ELF-1 (cell line): ENCODE data around the gene SESN1.
"Not testable (repeated sequence)": the region's sequence is repeated elsewhere in the genome, so short reads cannot be mapped to it uniquely, and the experiment has no call there.

Experiments used
- DNase-seq: peaks from one replicate; pipeline ENCODE4 v3.0.0-alpha.2; 2016; ENCODE audit warnings: low read depth, low spot score

Gene SESN1

GRCh38 chr6:109094416-109095035 lies at the start of gene SESN1:
SESN1 (minus strand) TSS chr6:109094846; CDS start chr6:109094073, 773 bp downstream.
- DNase-seq = peak; percentile 94

GRCh38 chr6:109143191-109143590 lies 48.5 kb upstream of the SESN1 start:
- no peak for DNase-seq

GRCh38 chr6:109142067-109142466 lies 47.4 kb upstream of the SESN1 start:
- not testable (repeated sequence) for DNase-seq

- no peak for DNase-seq
These were observed 44.5 kb upstream of the SESN1 start for GRCh38 chr6:109139109-109139508.

GRCh38 chr6:109136530-109136929 lies 41.9 kb upstream of the SESN1 start:
- not testable (repeated sequence) for DNase-seq

GRCh38 chr6:109136039-109136438 lies 41.4 kb upstream of the SESN1 start:
- DNase-seq = not testable (repeated sequence)

GRCh38 chr6:109135600-109135999 lies 41.0 kb upstream of the SESN1 start:
- not testable (repeated sequence) for DNase-seq

GRCh38 chr6:109130065-109130464 lies 35.4 kb upstream of the SESN1 start:
- no peak for DNase-seq

GRCh38 chr6:109125504-109125903 lies 30.9 kb upstream of the SESN1 start:
- DNase-seq = no peak

GRCh38 chr6:109124219-109124618 lies 29.6 kb upstream of the SESN1 start:
- no peak for DNase-seq

GRCh38 chr6:109121411-109121810 lies 26.8 kb upstream of the SESN1 start:
- DNase-seq = no peak

GRCh38 chr6:109118871-109119354 lies 24.3 kb upstream of the SESN1 start:
- DNase-seq = no peak

GRCh38 chr6:109118337-109118736 lies 23.7 kb upstream of the SESN1 start:
- no peak for DNase-seq

- no peak for DNase-seq
These were observed 22.8 kb upstream of the SESN1 start for GRCh38 chr6:109117346-109118035.

- DNase-seq = not testable (repeated sequence)
These were observed 18.0 kb upstream of the SESN1 start for GRCh38 chr6:109112663-109113062.

- DNase-seq = not testable (repeated sequence)
These were observed 15.0 kb upstream of the SESN1 start for GRCh38 chr6:109109663-109110062.

GRCh38 chr6:109105681-109106080 lies 11.0 kb upstream of the SESN1 start:
- no peak for DNase-seq

GRCh38 chr6:109104512-109104911 lies 9.9 kb upstream of the SESN1 start:
- DNase-seq = no peak

GRCh38 chr6:109103942-109104341 lies 9.3 kb upstream of the SESN1 start:
- DNase-seq = no peak

GRCh38 chr6:109102762-109103161 lies 8.1 kb upstream of the SESN1 start:
- no peak for DNase-seq

GRCh38 chr6:109097661-109098060 lies 3.0 kb upstream of the SESN1 start:
- DNase-seq = no peak

GRCh38 chr6:109096208-109096607 lies 1.6 kb upstream of the SESN1 start:
- DNase-seq = no peak

GRCh38 chr6:109095835-109096084 lies 1.1 kb upstream of the SESN1 start:
- no peak for DNase-seq
